Measurements from ENCODE around the gene GCGR.

GCGR gene

GRCh38 chr17:81844327-81844851 lies 40.4 kb downstream of the GCGR start:
- Histone ChIP-seq H3K36me3 (ENCODE audit: insufficient read depth, low read length) (peaks cover 38% of the 10 kb centered on the region), H3K9ac (ENCODE audit: low read depth, low read length) (no peak overlapping the region), H3K4me1 (ENCODE audit: insufficient read depth, low read length) (no peaks in the 10 kb centered on the region; the same call in 1 of the 2 replicates), H3K9me3 (ENCODE audit: control insufficient read depth, insufficient read depth, low read length) (no peaks in the 10 kb centered on the region)

GRCh38 chr17:81844887-81845286 lies 40.9 kb downstream of the GCGR start:
- H3K36me3 ChIP-seq (ENCODE audit: insufficient read depth, low read length): peaks cover 38% of the 10 kb centered on the region
- H3K9ac ChIP-seq (ENCODE audit: low read depth, low read length): no peak overlapping the region
- H3K4me1 ChIP-seq (ENCODE audit: insufficient read depth, low read length): no peaks in the 10 kb centered on the region; the same call in 1 of the 2 replicates
- H3K9me3 ChIP-seq (ENCODE audit: control insufficient read depth, insufficient read depth, low read length): no peaks in the 10 kb centered on the region

- no peak overlapping the region for H3K9ac ChIP-seq (ENCODE audit: low read depth, low read length)
- no peaks in the 10 kb centered on the region for H3K9me3 ChIP-seq (ENCODE audit: control insufficient read depth, insufficient read depth, low read length)
- H3K36me3 ChIP-seq (ENCODE audit: insufficient read depth, low read length): peaks cover 39% of the 10 kb centered on the region
- H3K4me1 ChIP-seq (ENCODE audit: insufficient read depth, low read length): no peaks in the 10 kb centered on the region; the same call in 1 of the 2 replicates
Measured at GRCh38 chr17:81845361-81845760, 41.4 kb downstream of the GCGR start.

GRCh38 chr17:81845881-81846742 lies 42.2 kb downstream of the GCGR start:
- Histone ChIP-seq H3K36me3 (ENCODE audit: insufficient read depth, low read length) (peaks cover 43% of the 10 kb centered on the region), H3K4me1 (ENCODE audit: insufficient read depth, low read length) (no peaks in the 10 kb centered on the region), H3K9me3 (ENCODE audit: control insufficient read depth, insufficient read depth, low read length) (no peaks in the 10 kb centered on the region), H3K9ac (ENCODE audit: low read depth, low read length) (no peak overlapping the region)

GRCh38 chr17:81846743-81847689 lies 43.1 kb downstream of the GCGR start:
- H3K9ac ChIP-seq (ENCODE audit: low read depth, low read length): no peak overlapping the region
- H3K9me3 ChIP-seq (ENCODE audit: control insufficient read depth, insufficient read depth, low read length): no peaks in the 10 kb centered on the region
- H3K36me3 ChIP-seq (ENCODE audit: insufficient read depth, low read length): peaks cover 49% of the 10 kb centered on the region
- no peaks in the 10 kb centered on the region for H3K4me1 ChIP-seq (ENCODE audit: insufficient read depth, low read length)

- no peak overlapping the region for H3K9ac ChIP-seq (ENCODE audit: low read depth, low read length)
- no peaks in the 10 kb centered on the region for H3K4me1 ChIP-seq (ENCODE audit: insufficient read depth, low read length)
- H3K36me3 ChIP-seq (ENCODE audit: insufficient read depth, low read length): peaks cover 59% of the 10 kb centered on the region
- no peaks in the 10 kb centered on the region for H3K9me3 ChIP-seq (ENCODE audit: control insufficient read depth, insufficient read depth, low read length)
Measured at GRCh38 chr17:81849457-81849856, 45.5 kb downstream of the GCGR start.

- Histone ChIP-seq H3K9ac (ENCODE audit: low read depth, low read length) (no peak overlapping the region), H3K4me1 (ENCODE audit: insufficient read depth, low read length) (no peaks in the 10 kb centered on the region), H3K36me3 (ENCODE audit: insufficient read depth, low read length) (peaks cover 53% of the 10 kb centered on the region), H3K9me3 (ENCODE audit: control insufficient read depth, insufficient read depth, low read length) (no peaks in the 10 kb centered on the region)
Measured at GRCh38 chr17:81851423-81851822, 47.5 kb downstream of the GCGR start.

GRCh38 chr17:81852237-81852636 lies 48.3 kb downstream of the GCGR start:
- Histone ChIP-seq H3K9ac (ENCODE audit: low read depth, low read length) (no peak overlapping the region), H3K9me3 (ENCODE audit: control insufficient read depth, insufficient read depth, low read length) (no peaks in the 10 kb centered on the region), H3K36me3 (ENCODE audit: insufficient read depth, low read length) (peaks cover 48% of the 10 kb centered on the region), H3K4me1 (ENCODE audit: insufficient read depth, low read length) (no peaks in the 10 kb centered on the region)

- Histone ChIP-seq H3K9me3 (ENCODE audit: control insufficient read depth, insufficient read depth, low read length) (no peaks in the 10 kb centered on the region), H3K36me3 (ENCODE audit: insufficient read depth, low read length) (peaks cover 64% of the 10 kb centered on the region), H3K9ac (ENCODE audit: low read depth, low read length) (no peak overlapping the region), H3K4me1 (ENCODE audit: insufficient read depth, low read length) (0 out of 2 replicates have a peak, but pooled peaks cover 6% of the 10 kb centered on the region)
Measured at GRCh38 chr17:81854974-81855774, 51.2 kb downstream of the GCGR start.

GRCh38 chr17:81858170-81858966 lies 54.4 kb downstream of the GCGR start:
- 0 out of 2 replicates have a peak, but pooled peaks cover 6% of the 10 kb centered on the region for H3K4me1 ChIP-seq (ENCODE audit: insufficient read depth, low read length)
- no peaks in the 10 kb centered on the region for H3K9me3 ChIP-seq (ENCODE audit: control insufficient read depth, insufficient read depth, low read length)
- peaks cover 49% of the 10 kb centered on the region for H3K36me3 ChIP-seq (ENCODE audit: insufficient read depth, low read length)
- no peak overlapping the region for H3K9ac ChIP-seq (ENCODE audit: low read depth, low read length)

GRCh38 chr17:81858967-81859905 lies 55.3 kb downstream of the GCGR start:
- H3K4me1 ChIP-seq (ENCODE audit: insufficient read depth, low read length): 0 out of 2 replicates have a peak, but pooled peaks cover 6% of the 10 kb centered on the region
- no peaks in the 10 kb centered on the region for H3K9me3 ChIP-seq (ENCODE audit: control insufficient read depth, insufficient read depth, low read length)
- H3K9ac ChIP-seq (ENCODE audit: low read depth, low read length): peak overlapping the region; percentile 92
- peaks cover 44% of the 10 kb centered on the region for H3K36me3 ChIP-seq (ENCODE audit: insufficient read depth, low read length)
